ENCODE results near the gene LDLRAD2.
A peak's percentile ranks its signal among the peaks of the same experiment; 100 is the strongest.

Gene LDLRAD2

DNA sequence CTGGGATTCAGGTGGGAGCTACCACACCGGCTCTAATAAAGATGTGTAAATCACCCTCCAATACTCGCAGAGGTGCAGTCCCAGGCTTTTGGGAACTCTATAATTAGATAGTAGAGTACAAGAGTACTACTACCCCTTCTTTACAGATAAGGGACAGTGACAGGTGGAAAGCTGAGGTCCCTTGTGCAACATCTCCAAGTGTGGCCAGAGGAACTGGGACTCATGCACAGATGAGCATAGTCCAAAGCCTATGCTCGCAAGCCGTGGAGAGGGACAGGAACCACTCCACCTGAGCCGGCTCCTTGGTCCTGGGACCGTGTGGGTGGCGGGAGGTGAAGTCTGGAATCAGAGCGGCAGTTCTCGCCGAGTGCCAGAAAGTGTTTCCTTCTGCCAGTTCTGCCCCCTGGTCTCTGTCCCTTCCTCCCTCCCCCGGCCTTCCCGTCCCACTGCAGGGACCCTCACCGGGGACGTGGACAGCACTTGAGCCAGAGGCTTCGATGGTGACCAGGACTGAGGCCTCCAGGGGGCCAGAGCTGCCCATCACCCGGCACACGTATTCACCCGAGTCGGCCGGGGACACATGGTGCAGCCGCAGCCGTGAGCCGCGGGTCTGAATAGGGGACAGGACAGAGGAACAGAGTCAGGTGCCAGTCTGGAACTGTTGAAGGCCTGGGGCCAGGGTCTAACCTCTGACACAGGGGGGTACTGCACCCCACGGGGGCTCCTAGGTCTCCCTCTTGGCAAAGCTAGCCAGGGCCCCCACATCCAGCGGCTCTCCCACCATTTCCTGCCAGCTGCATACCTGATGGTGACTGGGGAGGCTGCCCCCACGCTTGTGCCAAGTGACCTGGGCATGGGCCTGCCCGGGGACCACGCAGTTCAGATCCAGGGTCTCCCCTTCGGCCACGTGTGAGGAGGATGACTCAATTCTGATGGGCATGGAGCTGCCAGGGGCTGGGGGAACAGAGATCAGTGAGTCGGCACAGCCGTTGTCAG lies 33.9 kb downstream of the LDLRAD2 start:
- DNase-seq, result no peak

DNA sequence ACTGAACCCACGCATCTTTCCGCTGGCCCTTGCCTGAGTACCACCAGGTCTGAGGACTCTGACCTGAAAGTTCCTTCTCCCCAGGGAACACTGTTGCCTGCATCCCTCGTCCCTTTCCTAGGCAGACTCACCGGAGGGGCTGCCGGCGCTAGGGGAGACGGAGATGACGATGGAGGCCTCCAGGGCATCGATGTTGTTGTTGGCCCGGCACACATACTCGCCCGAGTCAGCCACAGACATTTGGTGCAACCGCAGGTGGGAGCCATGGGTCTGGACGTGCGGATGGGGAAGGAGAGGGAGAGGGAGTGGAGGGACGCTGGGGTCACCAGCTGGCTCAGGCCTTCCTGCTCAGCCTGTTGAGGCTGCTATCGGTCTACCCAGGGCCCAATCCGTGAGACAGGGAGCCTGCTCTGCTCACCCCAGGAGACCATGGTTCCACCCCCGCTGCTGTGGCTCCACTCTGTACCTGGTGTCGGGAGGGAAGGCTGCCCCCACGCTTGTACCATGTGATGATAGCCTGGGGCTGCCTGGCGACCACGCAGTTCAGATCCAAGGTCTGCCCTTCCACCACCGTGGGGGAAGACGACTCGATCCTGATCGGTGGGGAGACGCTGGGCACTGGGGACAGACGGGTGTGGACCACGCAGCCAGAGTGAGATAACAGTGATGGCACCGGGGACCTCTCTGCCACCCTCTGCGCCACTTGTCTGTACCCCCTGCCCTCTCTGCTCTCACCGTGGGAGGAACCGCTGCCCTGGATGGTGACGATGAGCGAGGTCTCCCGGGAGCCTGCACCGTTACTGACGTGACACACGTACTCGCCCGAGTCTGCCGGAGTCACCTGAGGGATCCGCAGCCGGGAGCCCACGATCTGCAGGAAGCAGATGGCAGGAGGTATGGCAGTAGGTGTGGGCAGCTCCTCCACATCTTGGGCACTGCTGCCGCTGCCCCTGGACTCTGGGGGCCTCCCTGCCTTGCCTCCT lies 35.4 kb downstream of the LDLRAD2 start:
- no peak for DNase-seq

DNA sequence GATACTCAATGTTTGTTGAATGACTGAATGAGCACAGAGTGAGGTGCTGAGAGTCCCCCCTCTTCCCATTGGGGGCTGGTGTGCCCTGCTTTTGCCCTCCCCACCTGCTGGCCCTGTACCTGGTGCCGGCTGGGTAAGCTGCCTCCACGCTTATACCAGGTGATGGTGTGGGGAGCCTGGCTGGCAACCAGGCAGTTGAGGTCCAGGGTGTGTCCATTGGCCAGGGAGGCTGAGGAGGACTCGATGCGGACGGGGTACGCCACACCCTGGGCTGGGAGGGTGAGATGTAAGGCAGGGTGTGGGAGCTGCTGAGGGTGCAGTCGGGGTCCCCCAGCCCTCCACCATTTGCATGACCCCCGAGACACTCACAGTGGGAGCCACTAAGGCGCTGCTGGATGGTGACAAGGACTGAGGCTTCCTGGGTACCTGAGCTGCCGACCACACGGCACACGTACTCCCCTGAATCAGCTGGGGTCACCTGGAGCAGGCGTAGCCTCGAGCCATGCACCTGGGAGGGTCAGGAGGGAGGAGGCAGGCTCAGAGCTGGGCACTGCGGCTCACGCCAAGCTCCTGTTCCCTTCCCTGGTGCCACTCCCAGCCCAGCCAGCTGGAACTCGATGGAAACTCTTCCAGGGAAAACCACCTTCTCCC lies 36.6 kb downstream of the LDLRAD2 start:
- DNase-seq, result no peak

DNA sequence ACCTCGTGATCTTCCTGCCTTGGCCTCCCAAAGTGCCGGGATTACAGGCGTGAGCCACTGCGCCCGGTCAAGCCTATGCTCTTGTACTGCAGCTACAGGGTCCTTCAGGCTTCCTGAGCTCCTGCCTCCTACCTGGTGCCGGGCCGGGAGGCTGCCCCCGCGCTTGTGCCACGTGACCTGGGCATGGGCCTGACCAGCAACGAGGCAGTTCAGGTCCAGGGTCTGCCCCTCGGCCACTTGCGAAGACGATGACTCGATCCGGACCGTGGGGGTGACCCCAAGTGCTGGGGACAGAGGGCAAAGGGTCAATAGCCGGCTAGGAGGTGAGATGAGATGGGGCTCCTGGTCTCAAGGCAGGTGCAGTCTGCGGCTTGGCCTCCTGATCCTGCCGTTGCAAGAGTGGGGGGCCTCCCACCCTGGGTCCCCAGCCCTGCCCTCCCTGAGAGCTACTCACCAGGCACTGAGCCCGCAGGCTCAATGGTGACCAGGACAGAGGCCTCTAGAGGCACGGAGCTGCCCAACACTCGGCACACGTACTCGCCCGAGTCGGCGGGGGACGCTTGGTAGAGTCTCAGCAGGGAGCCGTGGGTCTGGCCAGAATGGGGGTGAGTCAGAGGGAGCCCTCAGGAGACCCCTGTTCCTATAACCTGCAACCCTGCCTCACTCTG lies 38.0 kb downstream of the LDLRAD2 start:
- DNase-seq, result no peak

DNA sequence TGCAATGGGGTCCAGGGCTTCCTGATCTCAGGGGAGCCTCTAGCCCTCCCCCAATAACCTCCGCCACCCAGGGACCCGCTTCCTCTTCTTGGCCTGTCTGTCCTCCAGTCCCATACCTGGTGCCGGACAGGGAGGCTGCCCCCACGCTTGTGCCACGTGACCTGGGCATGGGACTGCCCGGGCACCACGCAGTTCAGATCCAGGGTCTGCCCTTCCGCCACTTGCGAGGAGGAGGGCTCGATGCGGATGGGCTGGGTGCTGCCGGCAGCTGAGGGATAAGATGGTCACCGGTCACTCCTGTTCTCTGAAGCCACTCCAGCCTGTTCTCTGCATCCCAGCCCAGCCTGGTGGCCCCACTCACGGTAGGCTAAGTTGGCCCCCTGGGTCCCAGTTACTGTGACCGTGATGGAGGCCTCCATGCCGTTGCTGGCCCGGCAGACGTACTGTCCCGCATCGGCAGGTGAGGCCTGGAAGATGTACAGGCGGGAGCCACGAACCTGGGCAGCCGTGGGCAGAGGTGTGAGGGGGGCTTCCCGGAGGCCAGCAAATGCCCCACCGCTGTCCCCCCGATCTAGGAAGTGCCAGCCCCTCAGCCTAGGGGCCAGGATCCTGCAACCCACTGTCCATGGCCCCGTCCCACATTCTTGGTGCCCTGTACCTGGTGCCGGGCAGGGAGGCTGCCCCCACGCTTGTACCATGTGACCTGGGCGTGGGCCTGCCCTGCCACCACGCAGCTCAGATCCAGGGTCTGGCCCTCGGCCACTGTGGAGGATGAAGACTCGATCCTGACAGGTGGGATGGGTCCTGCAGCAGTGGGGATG lies 39.6 kb downstream of the LDLRAD2 start:
- DNase-seq, result no peak

DNA sequence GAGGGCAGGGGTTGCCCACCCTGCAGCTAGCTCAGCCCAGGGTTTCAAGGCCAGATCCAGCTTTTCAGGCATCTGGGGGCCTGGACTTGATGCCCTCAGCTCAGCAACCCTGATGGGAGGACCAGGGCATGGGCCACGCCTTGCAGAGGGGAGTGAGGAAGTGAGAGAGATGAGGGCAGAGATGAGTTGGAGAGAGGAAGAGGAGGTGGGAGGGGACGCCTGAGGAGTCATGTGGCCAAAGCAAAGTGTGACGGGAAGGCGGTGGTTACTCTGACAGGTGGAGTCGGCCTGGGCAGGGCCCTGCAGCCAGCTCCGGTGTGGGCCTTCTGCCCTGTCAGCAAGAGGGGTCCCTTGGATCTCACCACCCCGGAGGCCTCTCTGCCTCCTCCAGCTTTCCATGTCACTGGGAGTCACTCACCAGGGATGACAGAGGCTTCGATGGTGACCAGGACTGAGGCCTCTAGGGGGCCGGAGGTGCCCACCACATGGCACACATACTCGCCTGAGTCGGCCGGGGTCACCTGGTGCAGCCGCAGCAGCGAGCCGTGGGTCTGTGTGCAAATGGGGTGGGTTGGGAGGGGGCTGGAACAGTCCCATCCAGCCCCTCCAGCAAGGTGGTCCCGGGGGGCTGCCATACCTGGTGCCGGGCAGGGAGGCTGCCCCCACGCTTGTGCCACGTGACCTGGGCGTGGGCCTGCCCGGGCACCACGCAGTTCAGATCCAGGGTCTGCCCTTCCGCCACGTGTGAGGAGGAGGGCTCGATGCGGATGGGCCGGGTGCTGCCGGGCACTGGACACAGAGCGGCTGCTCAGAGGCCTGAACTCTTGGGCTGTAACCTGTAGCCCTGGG lies 40.4 kb downstream of the LDLRAD2 start:
- peak; percentile 7 for DNase-seq

DNA sequence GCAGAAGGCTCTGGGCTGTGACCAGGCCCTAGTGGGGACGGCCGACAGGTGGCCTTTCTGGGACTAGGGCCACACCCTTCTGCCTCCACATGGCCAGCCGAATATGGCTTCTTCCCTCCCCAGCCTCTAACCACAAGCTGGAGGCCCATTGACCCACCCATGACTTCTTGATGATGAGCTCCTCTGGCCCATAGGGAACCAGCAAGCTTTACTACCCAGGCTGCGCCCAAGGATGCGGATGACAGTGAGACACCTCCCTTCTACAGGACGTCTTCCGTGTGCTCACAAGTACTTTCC lies 41.0 kb downstream of the LDLRAD2 start:
- no peak for DNase-seq

DNA sequence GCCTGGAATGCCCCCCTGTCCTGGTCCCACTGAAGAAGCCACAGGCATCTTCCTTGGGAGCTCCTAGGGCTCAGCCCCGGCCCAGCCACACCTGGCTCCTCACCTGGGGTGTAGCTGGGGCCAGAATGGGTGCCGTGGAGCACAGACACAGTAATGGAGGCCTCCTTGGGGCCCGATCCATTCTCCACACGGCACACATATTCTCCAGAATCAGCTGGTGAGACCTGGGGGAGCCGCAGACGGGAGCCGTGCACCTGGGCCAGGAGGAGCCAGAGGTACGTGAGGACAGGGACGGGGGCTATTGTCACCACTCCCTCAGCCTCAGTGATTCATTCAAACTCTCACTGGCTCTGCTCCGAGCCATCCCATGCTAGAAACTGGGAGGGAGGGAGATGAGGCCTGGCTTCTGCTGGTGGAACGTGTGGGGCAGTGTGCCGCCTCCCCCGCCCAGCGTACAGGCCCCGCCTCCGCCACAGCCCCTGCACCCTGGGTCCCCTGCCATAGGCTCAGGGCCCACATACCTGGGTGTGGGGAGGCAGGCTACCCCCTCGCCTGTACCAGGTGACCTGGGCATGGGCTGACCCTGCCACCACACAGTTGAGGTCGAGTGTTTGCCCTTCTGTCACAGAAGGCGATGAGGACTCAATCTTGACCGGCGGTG lies 42.2 kb downstream of the LDLRAD2 start:
- DNase-seq, result no peak

DNA sequence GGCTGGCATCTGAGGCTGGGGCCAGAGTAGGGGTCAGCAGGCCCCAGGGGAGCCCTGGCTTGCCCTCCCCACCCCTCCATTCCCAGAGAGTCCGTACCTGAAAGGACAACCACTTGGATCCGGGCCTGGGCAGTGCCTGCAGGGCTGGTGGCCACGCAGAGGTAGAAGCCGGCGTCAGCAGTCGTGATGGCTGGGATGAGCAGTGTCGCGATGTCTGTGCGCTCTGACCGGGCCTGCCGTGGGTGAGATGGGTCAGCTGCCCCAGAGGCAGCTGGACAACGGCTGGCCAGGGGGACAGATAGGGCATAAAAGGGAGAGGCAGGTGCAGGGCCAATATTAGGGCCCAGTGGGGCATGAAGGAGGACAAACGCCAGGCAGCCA lies 42.7 kb downstream of the LDLRAD2 start:
- no peak for DNase-seq

DNA sequence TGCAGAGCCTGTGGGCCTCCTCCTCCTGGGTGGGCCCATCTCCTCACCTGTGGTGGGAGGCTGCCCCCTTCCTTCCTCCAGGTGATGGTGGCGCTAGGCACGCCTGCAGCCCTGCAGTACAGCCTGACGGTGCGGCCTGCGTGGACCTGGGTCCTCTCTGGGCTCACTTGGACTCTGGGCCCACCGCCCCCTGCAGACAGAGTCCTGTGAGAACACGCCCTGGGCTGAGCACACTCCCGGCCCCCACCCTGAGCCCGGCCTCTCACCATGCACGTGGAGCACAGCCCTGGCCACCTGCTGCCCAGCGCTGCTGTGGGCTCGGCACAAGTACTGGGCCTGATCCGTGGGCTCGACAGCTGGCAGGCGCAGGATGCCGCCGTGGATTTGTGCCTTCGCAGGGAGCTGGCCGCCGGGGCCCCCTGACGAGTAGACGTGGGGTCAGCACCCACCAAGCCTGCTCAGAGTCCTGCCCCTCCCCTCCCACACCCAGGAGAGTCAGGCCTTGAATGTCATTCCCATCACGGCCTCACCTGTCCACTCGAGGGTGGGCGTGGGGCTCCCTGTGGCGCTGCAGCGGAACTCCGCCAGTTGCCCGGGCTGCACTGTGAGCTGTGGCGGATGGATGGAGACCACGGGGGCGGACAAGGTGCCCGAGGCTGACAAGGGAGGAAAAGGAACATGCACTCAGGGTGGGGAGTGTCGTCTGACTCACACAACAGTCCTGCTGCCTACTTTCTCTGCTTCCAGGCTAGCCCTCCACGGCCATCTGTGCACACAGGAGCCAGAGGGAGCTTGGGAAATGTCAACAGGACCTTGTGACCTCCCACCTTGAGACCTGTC lies 43.4 kb downstream of the LDLRAD2 start:
- no peak for DNase-seq

DNA sequence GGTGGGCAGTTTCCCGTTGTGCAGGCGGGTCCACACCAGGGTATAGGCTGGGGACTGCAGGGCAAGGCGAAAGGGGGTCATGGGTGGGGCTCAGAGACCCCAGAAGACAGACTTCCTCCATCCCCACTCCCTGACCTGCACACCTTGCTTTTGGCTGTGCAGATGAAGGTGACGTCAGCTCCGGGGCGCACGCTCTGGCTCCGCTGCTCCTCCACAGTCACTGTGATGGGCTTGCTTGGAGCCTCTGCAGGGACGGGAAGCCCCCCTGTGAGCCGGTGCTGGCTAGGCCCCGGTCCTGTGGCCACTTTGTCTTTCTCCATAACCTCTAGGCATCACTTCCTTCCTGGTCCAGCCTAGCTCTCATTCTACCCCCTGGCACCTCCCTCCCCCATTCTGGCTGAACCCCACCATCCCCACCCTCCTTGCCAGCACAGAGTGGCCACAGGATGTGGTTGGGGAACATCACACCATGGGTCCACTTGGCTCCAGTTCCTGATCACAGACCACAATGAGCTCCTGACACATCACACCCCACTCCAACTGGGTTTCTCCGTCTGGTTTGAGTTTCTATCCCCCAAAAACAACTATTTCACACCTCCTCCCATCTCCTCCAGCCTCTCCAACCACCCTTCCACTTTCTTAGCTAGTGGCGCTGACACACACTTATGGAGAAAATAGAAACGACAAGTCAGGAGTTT lies 45.2 kb downstream of the LDLRAD2 start:
- DNase-seq, result no peak

DNA sequence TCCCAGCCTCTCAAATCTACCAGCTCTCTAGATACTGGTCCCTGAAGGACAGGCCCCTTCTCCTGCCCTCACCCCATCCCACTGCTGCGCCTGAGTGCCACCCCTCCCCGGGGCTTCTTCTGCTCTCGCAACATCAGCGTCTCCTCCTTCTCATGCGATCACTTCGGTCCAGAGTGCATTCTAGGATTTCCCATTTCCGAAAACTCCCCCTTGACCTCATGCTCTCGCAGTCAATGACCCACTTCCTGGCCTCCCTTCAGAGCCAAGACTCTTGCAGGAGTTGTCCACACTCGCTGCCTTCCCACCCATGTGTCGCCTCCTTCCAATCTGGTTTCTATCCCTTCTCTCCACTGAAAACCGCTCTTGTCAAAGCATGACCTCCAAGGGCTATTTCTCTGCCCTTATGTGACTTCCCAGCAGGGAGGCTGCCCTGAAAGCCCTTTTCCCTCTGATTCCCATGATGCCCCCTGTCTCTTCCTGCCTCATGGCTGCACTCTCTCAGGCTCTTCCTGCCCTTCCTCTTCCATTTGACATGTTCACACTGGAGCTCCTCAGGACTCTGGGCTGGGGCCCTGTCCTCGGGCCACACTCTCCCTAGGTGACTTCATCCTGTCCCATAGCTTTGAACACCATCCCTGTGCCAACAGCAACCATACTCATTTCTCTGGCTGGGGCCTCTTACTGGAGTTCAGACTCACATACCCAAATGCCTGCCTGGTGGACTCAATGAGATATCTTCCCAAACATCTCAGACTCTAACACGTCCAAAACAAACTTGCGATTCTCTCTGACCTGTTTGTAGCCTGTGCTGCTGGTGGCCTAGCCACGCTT lies 46.0 kb downstream of the LDLRAD2 start:
- no peak for DNase-seq

DNA sequence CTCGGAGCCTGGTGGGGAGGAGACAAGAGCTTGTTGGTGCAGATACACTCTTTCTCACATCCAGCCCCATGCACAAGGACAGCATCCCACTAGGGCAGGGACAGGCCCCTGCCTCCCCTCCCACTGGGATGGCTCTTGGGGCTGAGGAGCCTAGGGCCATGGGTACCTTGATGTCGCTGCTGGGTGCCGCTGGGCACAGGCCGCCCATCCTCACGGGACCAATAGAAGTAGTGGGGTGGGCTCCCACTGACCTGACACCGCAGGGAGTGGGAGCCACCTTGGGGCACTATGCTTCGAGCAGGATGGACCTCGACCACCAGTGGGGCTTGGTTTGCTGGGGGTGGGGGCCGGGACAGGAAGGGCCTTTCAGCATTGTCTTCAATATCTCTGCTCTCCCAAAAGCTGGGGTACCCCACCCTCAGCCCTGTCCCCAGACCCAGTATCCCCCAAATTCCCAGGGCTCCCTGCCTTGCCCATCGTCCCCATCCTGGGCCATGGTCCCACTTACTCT lies 47.7 kb downstream of the LDLRAD2 start:
- DNase-seq, result no peak

DNA sequence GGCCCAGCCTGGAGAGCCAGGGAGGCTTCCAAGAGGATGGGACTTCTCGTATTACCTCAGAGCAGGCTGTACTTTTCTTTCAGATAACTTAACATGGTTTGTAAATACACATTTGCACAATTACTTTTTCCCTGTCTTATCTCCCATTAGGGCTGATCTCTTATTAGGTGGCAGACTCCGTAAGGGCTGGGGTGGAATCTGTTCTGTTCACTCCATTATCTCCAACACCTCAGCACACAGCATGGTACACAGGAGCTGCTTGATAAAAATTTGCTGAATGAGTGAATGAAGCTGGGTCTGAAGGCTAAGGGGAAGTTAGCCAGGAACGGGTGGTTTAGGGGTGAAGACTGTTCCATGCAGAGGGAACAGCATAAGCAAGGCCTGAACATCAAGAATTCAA lies 48.9 kb downstream of the LDLRAD2 start:
- DNase-seq, result no peak

DNA sequence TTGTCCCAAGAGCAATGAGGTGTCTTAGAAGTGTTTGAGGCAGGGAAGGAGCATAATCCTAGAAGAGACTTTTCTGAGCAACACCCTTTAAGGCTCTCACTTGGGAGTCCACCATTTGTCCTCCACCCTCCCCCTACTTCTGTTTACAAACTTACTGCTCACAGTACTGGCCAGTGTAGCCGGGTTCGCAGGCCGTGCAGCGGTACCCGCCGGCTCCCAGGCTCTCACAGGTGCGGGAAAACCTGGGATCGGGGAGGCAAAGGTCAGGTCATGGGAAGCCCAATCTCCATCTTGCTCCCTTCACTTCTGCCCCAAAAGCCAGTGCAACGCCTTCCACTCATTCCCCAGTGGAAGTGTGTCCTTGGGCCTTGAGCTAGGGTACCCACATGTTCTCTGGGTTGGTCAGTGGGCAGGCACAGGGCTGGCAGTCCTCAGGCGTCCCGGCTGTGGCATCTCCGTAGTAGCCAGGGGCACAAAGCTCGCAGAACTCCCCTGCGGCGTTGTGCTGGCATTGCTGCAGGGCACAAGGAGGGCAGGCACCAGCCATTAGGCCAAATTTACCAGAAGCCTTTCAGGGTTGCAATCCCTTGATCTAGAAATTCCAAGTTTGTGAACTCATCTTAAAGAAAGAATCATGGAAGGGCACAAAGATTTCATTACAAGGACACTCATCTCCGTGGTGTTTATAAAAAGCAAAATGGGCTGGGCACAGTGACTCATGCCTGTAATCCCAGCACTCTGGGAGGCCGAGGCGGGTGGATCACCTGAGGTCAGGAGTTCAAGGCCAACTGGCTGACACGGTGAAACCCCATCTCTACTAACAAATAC lies 49.8 kb downstream of the LDLRAD2 start:
- DNase-seq, result no peak

DNA sequence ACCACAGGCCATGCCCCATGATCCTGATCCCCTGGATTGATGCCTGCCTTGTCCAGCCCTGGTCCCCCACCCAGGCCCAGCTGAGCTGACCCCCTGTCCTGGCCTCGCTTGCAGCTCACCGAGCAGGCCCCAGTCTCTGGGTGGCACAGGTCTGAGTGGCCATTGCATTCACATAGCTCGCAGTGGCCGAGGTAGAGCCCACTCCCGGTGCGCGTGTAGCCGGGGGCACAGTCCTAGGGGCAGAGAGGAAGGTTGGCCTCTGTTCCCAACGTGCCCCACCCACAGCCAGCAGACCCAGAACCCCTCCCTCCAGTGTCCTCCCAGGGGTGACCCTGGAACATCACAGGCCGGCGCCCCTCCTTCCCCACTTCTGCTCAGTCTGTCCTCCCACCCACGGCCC lies 51.9 kb downstream of the LDLRAD2 start:
- DNase-seq, result no peak

DNA sequence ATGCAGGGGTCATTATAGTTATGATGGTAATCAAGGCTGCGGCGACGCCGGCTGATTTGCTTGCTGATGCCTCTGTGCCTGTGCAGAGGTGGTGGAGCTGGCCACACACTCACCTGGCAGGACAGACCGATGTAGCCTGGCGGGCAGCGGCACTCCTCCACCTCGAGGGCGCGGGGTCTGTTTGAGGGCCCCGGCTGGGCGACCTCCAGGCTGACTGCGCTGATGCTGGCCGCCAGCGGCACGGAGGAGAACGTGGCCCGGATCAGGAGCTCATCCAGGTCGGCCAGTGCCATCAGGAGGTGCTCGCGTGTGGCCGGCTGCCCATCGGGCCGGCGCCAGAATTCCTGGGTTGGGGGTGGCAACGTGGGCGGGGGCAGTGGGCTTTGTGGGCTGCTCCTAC lies 52.7 kb downstream of the LDLRAD2 start:
- no peak for DNase-seq
